NCI-H345 (cell line): ENCODE data around the gene ATP6V1G1.
"Not testable (repeated sequence)": the region's sequence is repeated elsewhere in the genome, so short reads cannot be mapped to it uniquely, and the experiment has no call there.

Source experiments
- DNase-seq: peaks from one replicate; lab custom pipeline; 2025; lab: John Stamatoyannopoulos, UW

ATP6V1G1 gene

DNA sequence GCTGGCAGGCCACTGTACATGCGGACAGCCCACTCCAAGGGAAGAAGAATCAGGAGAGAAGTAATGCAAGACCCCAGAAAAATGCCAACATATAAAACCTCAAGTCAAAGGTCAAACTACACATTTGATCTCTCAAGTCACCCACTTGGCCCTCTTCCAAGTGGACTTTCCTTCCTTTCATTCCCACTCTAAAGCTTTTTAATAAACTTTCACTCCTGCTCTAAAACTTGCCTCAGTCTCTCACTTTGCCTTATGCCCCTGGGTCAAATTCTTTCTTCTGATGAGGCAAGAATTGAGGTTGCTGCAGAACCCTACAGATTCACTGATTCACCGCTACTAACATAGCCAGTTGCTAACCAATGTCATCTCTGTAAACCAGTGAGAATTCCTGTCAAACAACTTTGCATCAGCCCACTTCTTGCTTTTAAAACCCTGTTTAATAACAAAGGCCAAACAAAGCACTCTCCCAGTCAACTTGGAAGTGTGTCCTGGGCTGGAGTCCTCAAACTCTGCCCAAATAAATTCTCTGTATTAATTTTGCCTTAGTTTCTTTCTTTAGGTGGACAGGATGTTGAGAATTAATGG is 6.9 kb upstream of the ATP6V1G1 start:
- no peak for DNase-seq

DNA sequence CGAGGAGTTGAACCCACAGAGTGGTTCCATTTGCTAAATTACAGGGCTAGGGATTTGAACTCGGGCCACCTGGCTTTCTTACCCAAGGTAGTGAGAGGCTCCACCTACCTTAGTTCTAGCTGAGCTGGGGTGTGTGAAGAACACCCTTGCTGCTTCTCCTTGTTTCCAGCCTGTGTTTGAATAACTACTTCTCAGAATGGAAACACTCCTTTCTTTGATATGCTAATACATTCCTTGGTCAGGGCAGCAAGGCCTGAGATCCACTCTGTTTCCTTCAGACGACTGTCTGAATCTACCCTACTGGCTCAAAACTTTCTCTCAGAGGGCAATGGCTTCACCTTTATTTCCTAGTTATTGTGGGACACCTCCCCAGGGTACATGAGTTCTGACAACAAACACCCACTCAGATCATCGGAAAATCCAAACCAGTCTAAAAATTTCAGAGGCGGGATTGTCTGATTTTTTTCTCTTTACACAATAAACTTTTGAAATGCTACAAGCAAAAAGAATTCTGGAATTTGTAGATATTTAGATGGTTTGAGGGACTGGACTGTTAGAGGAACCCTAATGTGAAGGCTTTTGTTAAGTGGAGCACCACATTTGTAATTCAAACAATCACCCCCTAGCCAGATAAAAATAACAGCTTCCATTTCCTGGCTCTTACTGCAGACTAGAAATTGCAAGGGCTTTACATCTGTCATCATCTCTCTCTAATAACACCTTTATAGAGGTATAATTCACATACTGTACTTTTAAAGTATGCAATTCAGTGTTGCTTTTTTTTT is 4.0 kb upstream of the ATP6V1G1 start:
- no peak for DNase-seq

DNA sequence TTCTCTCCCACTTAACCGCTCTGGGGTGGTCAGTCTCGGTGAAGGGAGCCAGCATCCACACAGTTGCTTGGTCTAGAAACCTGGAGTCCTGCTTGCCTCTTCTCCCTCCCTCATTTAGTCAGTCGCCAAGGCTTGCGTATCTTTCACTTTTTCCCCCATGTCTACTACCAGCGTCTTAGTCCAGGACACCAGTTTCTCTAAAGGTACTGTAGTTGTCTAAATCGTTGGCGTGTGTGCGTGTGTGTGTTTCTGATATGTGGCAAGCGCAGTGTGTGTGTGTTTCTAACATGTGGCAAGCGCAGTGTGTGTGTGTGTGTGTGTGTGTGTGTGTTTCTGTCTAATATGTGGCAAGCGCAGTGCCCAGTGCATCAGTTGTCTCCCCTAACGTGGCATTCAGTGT is 641 bp downstream of the ATP6V1G1 start:
- no peak for DNase-seq

DNA sequence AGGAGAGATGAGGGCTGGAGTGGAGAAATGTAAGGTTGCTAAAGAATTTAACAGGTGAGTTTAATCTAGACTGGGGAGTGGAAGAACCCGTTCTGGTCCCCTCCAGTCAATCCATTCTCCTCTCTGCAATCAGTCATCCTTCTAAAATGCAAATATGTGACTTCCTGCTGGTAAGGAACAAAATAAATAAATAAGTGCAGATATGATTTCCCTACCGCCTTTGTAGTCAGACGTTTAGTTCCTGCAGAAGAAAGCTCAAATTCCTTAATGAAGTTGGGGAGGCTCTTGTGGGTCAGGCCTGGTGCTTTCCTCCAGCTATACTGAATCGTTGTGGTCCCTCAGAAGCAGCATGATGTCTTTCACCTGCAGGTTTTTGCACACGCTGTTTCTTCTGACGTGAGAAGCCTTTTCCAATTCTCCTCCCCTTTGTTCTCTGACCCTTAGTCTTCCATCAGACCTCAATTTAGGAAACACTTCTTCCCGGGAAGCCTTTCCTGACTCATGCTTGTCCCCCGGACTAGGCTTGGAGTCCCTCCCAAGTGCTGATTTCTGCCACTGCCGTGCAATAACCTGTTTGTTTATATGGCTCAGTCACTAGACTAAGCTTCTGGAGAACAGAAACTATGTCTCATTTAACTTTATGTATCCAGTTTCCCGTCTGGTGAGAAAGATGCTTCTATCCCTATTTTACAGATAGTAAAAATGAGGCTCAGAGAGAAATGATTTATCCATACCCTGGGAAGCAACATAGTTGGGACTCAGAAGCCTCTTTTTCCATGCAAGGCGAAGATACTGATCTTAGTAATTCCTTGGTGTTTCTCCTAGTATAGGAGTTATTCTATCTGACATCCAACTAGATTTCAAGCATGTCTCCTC is 1.3 kb downstream of the ATP6V1G1 start:
- DNase-seq = no peak

DNA sequence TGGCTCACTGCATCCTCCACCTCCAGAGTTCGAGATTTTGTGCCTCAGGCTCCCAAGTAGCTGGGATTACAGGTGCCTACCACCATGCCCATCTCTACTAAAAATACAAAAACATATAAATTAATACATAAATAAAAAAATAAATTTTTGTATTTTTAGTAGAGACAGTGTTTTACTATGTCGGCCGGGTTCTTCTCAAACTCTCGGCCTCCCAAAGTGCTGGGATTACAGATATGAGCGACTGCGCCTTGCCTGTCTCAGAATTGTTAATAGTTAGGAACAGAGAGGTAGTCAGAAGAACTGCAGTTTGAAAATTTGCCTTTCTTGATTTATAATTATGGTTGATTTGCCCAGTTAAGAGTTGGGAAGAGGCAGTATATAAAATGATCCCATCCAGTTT is 2.8 kb downstream of the ATP6V1G1 start:
- DNase-seq = no peak

DNA sequence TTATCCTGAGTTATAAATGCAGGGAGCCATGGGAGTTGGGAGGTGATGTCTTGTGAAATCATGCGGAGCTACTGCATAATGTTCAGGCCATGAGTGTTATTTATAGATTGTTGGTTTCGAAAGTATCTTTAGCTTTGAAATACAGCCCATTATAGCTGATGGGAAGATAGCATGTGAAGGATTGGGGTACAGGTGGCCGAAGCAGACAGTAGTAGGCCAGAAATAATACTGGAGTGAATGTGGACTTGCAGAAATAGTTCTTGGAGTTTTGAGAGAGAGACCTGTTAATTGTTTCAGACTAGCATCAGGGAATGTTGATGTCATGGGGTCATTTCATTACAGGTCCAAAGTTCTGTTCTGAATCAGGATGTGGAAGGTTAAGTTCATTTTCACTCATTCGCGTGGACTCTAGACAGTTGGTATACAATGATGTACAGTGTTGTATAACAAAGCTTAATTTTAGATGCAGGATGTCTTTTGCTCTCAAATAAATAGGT is 3.8 kb downstream of the ATP6V1G1 start:
- no peak for DNase-seq

DNA sequence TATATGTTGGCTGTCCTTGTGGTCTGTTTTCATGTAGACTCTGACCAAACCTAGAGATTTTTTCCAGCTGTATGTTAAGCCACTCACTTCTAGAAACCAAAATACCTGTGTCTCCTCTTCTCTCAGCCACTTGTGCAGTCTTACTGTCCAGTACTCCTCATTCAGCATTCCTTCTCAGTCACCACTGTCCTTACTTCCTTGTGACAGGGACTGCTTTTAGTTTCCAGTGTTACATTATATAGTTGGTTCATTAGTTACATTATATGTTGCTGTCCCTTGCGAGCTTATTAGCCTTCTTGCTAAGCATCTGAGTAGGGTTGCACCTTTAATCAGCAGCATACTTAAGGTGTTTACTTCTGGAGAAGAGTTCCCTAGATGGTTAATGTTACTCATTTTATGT is 4.3 kb downstream of the ATP6V1G1 start:
- no peak for DNase-seq

DNA sequence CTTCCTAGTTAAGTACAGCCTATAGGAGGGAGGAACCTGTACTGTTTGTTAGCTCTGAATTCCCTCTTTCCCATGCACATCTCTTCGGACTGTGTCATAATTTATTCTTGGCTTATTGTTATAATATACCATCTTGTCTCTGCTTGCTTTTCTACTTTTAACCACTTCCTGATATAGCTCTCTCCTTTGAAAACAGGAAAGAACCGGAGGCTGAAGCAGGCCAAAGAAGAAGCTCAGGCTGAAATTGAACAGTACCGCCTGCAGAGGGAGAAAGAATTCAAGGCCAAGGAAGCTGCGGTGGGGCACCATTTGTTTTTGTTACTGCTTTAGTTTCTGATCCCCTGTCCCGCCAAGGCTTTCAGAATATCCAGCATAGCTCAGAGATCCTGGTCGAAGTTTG is 4.8 kb downstream of the ATP6V1G1 start:
- no peak for DNase-seq

DNA sequence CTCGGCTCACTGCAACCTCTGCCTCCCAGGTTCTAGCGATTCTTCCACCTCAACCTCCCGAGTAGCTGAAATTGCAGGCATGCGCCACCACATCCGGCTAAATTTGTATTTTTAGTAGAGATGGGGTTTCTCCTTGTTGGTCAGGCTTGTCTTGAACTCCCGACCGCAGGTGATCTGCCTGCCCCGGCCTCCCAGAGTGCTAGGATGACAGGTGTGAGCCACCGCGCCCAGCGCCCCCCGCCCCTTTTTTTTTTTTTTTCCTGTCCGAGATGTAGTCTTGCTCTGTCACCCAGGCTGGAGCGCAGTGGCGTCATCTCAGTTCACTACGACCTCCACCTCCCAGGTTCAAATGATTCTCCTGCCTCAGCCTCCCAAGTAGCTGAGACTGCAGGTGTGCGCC is 6.6 kb downstream of the ATP6V1G1 start:
- no peak for DNase-seq

DNA sequence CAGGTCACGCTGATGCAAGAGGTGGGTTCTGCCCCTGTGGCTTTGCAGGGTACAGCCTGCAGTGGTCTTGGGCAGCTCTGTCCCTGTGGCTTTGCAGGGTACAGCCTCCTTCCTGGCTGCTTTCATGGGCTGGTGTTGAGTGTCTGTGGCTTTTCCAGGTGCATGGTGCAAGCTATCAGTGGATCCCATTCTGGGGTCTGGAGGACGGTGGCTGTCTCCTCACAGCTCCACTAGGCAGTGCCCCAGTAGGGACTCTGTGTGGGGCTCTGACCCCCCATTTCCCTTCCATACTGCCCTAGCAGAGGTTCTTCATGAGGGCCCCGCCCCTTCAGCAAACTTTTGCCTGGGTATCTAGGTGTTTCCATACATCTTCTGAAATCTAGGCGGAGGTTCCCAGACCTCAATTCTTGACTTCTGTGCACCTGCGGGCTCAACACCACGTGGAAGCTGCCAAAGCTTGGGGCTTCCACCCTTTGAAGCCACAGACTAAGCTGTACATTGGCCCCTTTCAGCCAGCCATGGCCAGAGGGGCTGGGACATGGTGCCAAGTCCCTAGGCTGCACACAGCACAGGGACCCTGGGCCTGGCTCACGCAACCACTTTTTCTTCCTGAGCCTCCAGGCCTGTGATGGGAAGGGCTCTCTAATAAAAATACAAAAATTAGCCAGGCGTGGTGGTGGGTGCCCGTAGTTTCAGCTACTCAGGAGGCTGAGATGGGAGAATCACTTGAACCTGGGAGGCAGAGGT is 13.1 kb downstream of the ATP6V1G1 start:
- DNase-seq = not testable (repeated sequence)

DNA sequence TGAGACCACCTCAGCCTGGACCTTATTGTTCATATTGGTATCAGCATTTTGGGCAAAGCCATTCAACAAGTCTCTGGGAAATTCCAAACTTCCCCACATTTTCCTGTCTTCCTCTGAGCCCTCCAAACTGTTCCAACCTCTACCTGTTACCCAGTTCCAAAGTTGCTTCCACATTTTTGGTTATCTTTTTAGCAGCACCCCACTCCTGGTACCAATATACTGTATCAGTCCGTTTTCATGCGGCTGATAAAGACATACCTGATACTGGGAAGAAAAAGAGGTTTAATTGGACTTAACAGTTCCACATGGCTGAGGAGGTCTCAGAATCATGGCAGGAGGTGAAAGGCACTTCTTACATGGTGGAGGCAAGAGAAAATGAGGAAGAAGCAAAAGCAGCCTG is 14.2 kb downstream of the ATP6V1G1 start:
- DNase-seq = not testable (repeated sequence)

DNA sequence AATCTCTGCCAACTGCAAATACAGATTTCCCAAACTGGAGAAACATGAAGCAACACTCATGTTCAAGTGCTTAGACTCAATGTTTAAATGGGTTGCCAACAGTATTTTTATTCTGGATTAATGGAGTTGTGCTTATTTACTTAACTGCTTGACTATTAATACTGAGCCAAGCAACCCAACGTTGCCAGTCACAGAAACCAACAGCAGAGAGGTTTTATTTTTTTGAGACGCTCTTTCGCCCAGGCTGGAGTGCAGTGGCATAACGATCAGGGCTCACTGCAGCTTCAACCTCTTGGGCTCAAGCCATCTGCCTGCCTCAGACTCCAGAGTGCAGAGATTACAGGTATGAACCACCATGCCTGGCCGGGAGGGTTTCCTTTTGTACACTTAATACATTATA is 15.1 kb downstream of the ATP6V1G1 start:
- no peak for DNase-seq

DNA sequence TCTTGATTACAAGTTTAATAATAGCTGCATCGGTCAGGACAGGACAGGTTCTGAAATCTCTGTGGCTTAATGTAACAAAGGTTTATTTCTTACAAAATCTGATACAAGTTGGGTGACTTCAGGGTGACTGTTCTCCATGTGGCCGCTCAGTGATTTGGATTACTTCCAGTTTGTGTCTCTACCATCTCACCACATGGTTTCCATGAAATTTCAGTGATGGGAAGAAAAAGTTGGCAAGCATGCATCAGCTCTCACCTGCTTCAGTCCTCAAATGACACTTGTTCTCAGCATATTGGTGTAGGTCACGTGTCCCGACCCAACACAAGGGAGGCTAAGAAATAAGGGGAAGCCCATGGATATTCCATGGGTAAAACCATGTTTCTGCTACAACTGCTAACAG is 15.7 kb downstream of the ATP6V1G1 start:
- DNase-seq = peak; percentile 75

DNA sequence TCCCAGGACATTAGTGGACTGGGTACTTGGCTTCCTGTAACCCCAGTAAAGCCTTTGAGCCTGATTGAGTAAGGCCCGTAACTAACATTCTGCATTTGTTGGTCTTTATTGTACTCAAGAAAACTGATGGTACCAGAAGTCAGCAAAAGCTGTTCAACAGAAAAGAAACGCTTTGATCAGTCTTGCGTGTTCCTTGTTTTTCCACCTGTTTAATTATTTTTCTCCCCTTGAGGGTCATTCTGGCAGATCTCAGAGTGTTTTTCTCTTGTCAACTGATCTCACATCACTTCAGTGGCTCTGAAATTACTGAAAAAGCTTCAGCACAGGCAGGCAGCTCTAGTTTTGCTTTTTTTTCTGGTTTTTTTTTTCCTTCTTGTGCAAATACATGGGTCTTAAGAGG is 17.4 kb downstream of the ATP6V1G1 start:
- no peak for DNase-seq

DNA sequence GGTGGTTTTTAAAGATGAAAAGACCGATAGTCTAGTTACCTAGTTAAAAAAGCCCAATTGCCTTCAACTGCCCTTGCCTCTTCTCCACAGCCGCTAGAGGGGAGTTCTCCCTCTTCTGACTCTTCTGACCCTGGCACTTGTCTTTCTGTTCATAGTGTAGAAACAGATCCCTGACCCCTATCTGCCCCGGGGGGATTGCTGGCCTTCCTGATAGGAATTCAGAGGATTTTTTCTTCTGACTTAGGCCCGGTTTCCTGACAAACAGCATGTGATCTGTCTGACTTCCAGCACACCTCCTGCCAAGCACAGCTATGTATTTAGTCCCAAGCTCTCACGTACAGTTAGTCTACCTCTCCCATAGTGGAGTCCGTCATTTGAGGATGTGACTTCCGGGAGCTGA is 18.5 kb downstream of the ATP6V1G1 start:
- no peak for DNase-seq

DNA sequence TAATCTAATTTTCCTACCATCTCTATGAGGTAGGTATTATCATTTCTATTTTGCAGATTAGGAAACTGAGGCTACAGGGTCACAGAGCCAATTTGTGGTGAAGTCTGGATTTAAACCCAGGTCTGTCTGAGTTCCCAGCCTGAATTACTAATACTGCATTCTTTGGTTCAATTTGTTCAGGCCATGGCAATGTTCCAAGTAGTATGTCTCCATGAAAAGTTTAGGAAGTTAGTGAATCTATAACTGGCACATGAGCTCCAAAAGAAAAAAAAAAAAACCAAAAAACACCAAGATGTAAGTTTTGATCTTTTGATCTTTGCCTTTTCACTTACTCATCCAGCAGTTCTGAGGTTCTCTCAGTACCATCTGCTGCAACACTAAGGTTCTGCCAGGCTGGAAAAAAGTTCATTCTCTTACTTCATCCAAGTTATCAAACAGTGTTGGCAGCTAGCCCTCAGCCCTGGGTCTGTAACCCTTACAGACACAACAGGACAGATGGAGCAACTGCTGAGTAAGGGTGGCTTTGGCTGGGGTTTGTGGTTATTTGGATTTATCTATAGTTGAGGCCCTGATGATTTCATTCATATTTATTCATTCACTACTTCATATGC is 19.1 kb downstream of the ATP6V1G1 start:
- no peak for DNase-seq

DNA sequence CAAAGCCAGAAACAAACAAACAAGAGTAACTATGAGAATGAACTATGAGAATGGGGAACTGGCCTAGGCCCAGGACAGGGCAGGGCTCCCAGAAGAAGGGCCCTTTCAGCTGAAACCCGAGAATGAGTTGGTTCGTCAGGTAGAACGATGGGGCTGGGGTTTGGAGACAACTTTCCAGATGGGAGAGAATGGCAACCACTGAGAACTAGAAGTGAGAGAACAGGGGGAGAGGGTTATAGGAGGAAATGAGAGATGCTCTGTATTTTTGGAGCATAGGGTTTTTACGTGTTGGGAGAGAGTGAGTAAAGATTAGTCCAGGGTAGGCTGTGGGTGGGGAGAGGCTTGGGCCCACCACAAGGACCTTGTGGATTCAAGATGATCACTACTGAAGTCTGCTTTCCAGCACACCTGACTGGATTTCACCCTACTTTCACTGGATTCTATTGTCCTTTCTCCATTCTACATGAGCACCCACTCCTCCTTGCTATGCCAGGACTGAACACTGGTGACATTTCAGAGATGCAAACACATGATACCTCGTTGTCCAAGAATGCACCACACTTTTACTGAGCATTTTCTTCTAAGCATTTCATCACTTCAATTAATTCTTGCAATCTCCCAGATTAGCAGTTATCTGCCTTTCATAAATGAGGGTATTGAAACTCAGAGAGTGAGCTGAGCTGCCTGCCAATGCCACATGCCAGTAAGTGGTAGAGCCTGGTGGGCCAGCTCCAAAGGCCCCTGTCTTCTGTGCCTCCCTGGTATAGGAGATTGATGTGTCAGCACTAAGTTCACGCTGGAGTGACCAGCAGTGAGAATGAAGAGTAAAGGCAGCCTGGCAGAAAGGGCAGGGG is 20.3 kb downstream of the ATP6V1G1 start:
- DNase-seq = no peak

DNA sequence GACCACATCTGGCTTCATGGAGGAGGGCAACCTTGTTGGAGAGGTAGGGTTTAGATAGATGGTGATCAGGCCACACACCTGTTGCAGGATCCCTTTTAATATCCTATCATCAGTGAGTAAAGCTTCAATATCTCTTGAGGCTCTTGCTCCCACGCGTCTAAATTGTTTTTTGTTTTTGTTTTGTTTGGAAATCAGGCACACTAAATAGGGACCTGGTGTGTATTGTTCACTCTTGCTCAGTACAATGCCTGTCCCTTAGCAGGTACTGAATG is 20.9 kb downstream of the ATP6V1G1 start:
- no peak for DNase-seq

DNA sequence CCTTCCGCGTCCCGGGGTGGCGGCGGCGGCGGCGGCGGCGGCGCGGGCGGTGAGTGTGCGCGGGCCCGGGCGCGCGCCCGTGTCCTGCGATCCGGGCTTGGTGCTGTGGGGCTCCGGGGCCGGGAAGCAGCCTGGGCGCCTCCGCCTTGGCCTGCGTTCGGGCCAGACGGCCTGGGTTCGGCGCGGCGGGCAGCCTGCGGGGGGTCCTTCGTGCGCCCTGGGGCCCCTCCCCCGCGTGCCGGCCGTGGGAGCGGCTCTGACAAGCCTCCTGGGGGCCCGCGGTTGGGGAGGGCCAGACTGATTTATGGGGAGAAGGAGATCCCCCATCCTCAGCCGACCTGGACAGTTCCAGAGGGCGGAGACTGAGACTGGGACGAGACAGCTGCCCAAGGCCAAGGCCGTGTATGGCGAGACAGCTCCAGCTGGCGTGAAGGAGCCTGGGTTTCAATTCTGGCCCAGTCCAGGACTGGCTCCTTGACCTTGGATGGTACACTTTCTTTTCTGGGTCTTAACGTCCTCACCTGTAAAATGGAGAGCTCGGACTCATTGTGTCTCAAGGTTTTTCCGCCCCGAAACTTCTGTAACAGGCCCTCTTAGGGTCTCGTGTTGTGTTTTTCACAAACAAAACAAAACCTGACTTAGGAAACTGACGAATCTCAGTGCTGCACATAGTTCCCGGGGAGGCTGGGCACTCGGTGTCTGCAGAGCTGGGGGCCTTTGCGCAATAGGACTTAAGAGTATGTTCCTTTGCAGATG is 24.1 kb downstream of the ATP6V1G1 start:
- DNase-seq = peak; percentile 61

DNA sequence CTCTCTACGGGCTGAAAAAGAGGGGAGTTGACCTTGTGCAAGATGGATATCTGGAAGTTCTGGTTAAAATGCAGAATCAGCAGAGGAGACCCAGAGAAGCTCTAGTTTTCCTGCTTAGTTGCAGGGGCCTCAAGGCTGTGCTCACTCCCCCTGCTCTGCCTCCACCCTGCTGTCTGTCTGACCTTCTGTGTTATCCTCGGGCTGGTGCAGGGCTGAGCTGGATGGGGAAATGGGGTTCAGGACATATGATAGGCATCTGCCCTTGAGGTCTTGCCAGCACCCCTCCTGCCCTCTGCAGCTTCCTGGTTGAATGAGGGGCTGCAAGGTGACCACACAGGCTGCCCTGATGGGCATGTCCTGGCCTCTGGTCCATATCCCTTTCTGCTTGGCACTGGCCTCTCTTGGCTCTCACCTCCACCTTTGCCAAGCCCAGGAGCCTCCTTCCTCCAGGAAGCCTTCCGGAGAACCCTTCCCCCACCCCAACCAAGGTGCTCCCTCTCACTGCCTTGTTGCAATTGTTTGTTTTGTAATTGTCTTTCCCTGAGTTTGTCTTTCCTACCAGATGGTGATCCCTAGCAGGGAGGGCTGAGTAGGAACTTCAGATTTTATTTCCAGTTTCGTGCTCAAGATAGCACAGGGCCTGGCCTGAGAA is 24.8 kb downstream of the ATP6V1G1 start:
- no peak for DNase-seq
